Keratinocyte (primary cell): ENCODE measurements around the gene FMO1. TPM values are rescaled to one million over a fixed set of nuclear protein-coding genes. Genes with fewer than 3 reads are reported as not detected.

Experiments
- DNase-seq: peaks from one replicate; pipeline ENCODE4 v3.0.0-alpha.2; 2011; ENCODE audit warnings: low read depth, missing footprints, low spot score
- FAIRE-seq: peaks from 2 replicates; lab custom pipeline; 2011; peaks lifted over from hg19 to GRCh38; lab: Jason Lieb, UNC
- H2AFZ ChIP-seq: 2 replicates; pipeline ENCODE4 v1.6.0; 2012; ENCODE audit warnings: low read length, control low read depth, inconsistent platforms; ENCODE audit not compliant: control insufficient read depth
- H3K27ac ChIP-seq: 2 replicates; pipeline ENCODE4 v1.5.1; 2011; ENCODE audit warnings: low read length; ENCODE audit not compliant: control insufficient read depth, insufficient read depth
- H3K27me3 ChIP-seq: 3 replicates; pipeline ENCODE4 v1.6.0; 2011; ENCODE audit warnings: low read length; ENCODE audit not compliant: control insufficient read depth, insufficient read depth; ENCODE audit errors: extremely low read depth
- H3K36me3 ChIP-seq, 2 experiments: 2 replicates in 1 of 2; 3 replicates in 1 of 2; pipeline ENCODE4 v1.5.1; 2011; ENCODE audit warnings: low read length in 2 of 2, mild to moderate bottlenecking in 1 of 2; ENCODE audit not compliant: control insufficient read depth in 2 of 2, insufficient read depth in 2 of 2; ENCODE audit errors: extremely low read depth in 1 of 2
- H3K4me1 ChIP-seq: 3 replicates; pipeline ENCODE4 v1.5.1; 2011; ENCODE audit warnings: low read length; ENCODE audit not compliant: control insufficient read depth, insufficient read depth; ENCODE audit errors: extremely low read depth
- H3K4me2 ChIP-seq: 3 replicates; pipeline ENCODE4 v1.6.0; 2011; ENCODE audit warnings: low read depth, low read length; ENCODE audit not compliant: control insufficient read depth, insufficient read depth; ENCODE audit errors: extremely low read depth
- H3K4me3 ChIP-seq, 3 experiments: fragments of 200-600 bp in 1 of 3; sonication (generic) in 1 of 3; 2 replicates in 2 of 3; 3 replicates in 1 of 3; pipeline ENCODE4 v1.5.1; 2011 to 2016; ENCODE audit warnings: low read length in 3 of 3, mild to moderate bottlenecking in 3 of 3, control low read depth in 2 of 3, inconsistent platforms in 1 of 3, low read depth in 1 of 3, mixed read lengths in 1 of 3, mixed run types in 1 of 3, moderate library complexity in 1 of 3; ENCODE audit not compliant: control insufficient read depth in 2 of 3, insufficient read depth in 2 of 3; ENCODE audit errors: extremely low read depth in 1 of 3
- H3K79me2 ChIP-seq: 2 replicates; pipeline ENCODE4 v1.6.0; 2012; ENCODE audit warnings: low read length; ENCODE audit not compliant: control insufficient read depth, insufficient read depth
- H3K9ac ChIP-seq: 3 replicates; pipeline ENCODE4 v1.6.0; 2011; ENCODE audit warnings: low read length; ENCODE audit not compliant: control insufficient read depth, insufficient read depth; ENCODE audit errors: extremely low read depth
- H3K9me1 ChIP-seq: 3 replicates; pipeline ENCODE4 v1.6.0; 2011; ENCODE audit warnings: low read length; ENCODE audit not compliant: control insufficient read depth, insufficient read depth; ENCODE audit errors: extremely low read depth
- H3K9me3 ChIP-seq: 2 replicates; pipeline ENCODE4 v1.5.1; 2012; ENCODE audit warnings: low read depth, low read length; ENCODE audit not compliant: control insufficient read depth
- H4K20me1 ChIP-seq: 3 replicates; pipeline ENCODE4 v1.6.0; 2011; ENCODE audit warnings: low read length; ENCODE audit not compliant: control insufficient read depth, insufficient read depth; ENCODE audit errors: extremely low read depth
- EZH2 ChIP-seq: IDR thresholded peaks from one replicate; pipeline ENCODE4 v1.6.1; 2012; ENCODE audit warnings: inconsistent platforms, mild to moderate bottlenecking, low read length, moderate library complexity
- dilution Hi-C: fragments of 300-500 bp; cut with MboI; formaldehyde crosslinking; loops from one replicate; pipeline ENCODE4 v1.7.0; 2020; ENCODE audit warnings: low sequenced_read_pairs; ENCODE audit not compliant: extremely low pct_ligation_motif_present
- polyA plus RNA-seq, 5 experiments: library from polyadenylated mRNA; depleted of rRNA in 3 of 5; stranded (reverse) in 3 of 5; stranded (forward) in 1 of 5; unstranded in 1 of 5; fragments of >200 nt; gene quantifications; 1 replicate in 1 of 5; 2 replicates in 3 of 5; 3 replicates in 1 of 5; pipeline versions ENCODE4 v1.2.1 to v1.2.3, GENCODE V29; 2011 to 2012; ENCODE audit warnings: missing spikeins in 2 of 5, low read depth in 1 of 5, low replicate concordance in 1 of 5
- TF ChIP-seq, protein P1 (sequence below), 3 experiments: IDR thresholded peaks in 1 of 3; conservative IDR thresholded peaks in 1 of 3; optimal IDR thresholded peaks in 1 of 3; 2 replicates in 2 of 3; 3 replicates in 1 of 3; pipeline versions ENCODE3 to v1.5.1; 2011; ENCODE audit warnings: low read length in 3 of 3, mild to moderate bottlenecking in 3 of 3, moderate library complexity in 2 of 3, control low read depth in 1 of 3, inconsistent platforms in 1 of 3; ENCODE audit not compliant: insufficient read depth in 2 of 3; ENCODE audit errors: extremely low read depth in 1 of 3

The FMO1 gene
- polyA plus RNA-seq, 1 donor (not counting 4 experiments of a cell fraction or from before 2014, with no cell fraction given), result 0.07 TPM

GRCh38 chr1:171250263-171250662 lies 2.0 kb downstream of the FMO1 start:
- no peaks in the 10 kb centered on the region for H4K20me1 ChIP-seq
- H3K79me2 ChIP-seq, result no peaks in the 10 kb centered on the region
- H3K36me3 ChIP-seq, result no peaks in the 10 kb centered on the region
- no peak overlapping the region for H3K4me2 ChIP-seq
- no peak overlapping the region for H2AFZ ChIP-seq
- dilution Hi-C loops, result no loop called here
- H3K9me1 ChIP-seq, result no peaks in the 10 kb centered on the region
- H3K27me3 ChIP-seq, result no peaks in the 10 kb centered on the region
- H3K27ac ChIP-seq, result no peak overlapping the region
- H3K9me3 ChIP-seq, result no peaks in the 10 kb centered on the region
- peaks cover 22% of the 10 kb centered on the region for H3K4me1 ChIP-seq
- no peak for TF ChIP-seq EZH2
- H3K4me3 ChIP-seq, result no peak overlapping the region
- no peak overlapping the region for H3K9ac ChIP-seq
- FAIRE-seq (no peak), DNase-seq (no peak)

DNA sequence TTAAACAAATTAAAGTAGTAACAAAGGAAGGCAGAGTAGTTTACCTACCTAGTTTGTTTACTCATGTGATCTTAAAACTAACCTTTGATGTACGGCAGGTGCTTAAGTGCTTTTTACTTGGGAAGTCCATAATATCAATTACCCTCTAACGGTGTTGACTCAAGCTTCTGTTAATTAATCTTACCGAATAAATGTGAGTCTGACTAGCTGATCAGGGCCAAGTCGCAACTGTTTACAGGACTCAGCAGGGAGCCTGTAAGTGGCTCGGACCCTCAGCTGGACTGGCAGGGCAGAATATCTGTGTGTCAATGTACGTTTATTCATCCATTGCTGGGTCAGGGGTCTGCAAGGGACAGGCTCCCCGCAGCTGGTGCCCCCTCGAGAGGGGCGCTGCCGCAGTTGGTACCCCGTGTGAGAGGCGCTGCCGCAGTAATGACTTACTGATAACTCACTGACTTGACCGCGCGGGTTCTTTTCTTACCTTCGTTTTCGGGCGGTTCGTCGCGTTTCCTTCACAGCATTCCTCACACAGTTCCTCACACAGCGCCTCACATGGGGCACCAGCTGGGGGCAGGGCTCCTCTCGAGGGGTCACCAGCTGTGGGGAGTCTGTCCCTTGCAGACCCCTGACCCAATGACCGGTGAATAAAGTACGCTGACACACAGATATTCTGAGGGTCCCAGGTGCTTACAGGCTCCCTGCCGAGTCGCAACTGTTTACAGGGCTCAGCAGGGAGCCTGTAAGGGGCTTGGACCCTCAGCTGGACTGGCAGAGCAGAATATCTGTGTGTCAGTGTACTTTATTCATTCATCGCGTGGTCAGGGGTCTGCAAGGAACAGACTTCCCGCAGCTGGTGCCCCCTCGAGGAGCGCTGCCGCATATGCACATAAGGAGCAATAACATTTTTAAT lies 3.0 kb downstream of the FMO1 start:
- peak; percentile 63 for FAIRE-seq

More for the DNA sequence above, 3.0 kb downstream of the FMO1 start:
- Histone ChIP-seq H2AFZ (peak overlapping the region; percentile 94), H4K20me1 (no peaks in the 10 kb centered on the region), H3K4me3 (peak overlapping the region; percentile 43 to 70 (median 60)), H3K9ac (peak overlapping the region; percentile 70), H3K4me1 (peaks cover 27% of the 10 kb centered on the region), H3K9me3 (no peaks in the 10 kb centered on the region), H3K9me1 (no peaks in the 10 kb centered on the region), H3K36me3 (no peaks in the 10 kb centered on the region), H3K79me2 (no peaks in the 10 kb centered on the region), H3K27me3 (no peaks in the 10 kb centered on the region), H3K27ac (peak overlapping the region; percentile 62), H3K4me2 (peak overlapping the region; percentile 93)
- TF ChIP-seq, protein P1, sequence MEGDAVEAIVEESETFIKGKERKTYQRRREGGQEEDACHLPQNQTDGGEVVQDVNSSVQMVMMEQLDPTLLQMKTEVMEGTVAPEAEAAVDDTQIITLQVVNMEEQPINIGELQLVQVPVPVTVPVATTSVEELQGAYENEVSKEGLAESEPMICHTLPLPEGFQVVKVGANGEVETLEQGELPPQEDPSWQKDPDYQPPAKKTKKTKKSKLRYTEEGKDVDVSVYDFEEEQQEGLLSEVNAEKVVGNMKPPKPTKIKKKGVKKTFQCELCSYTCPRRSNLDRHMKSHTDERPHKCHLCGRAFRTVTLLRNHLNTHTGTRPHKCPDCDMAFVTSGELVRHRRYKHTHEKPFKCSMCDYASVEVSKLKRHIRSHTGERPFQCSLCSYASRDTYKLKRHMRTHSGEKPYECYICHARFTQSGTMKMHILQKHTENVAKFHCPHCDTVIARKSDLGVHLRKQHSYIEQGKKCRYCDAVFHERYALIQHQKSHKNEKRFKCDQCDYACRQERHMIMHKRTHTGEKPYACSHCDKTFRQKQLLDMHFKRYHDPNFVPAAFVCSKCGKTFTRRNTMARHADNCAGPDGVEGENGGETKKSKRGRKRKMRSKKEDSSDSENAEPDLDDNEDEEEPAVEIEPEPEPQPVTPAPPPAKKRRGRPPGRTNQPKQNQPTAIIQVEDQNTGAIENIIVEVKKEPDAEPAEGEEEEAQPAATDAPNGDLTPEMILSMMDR (optimal IDR thresholded peaks at IDR 0.05 in 1 of 3, IDR thresholded peaks at IDR 0.05 in 1 of 3, conservative IDR thresholded peaks at IDR 0.05 in 1 of 3; ENCODE audit: extremely low read depth in 1 of 3, insufficient read depth in 2 of 3, low read length in 3 of 3), result peak; percentile 62 to 74 (median 66)
- TF ChIP-seq EZH2, result no peak
- dilution Hi-C loops, result no loop called here
- DNase-seq, result no peak
